GM12864 (cell line): Measurements from ENCODE around the gene GJA9.

ENCODE experiments used
- DNase-seq: peaks from one replicate; pipeline ENCODE4 v3.0.0-alpha.2; 2011; ENCODE audit warnings: low read depth
- H3K4me3 ChIP-seq: 2 replicates; pipeline ENCODE4 v1.5.1; 2011; ENCODE audit warnings: mild to moderate bottlenecking, low read depth, low read length, control low read depth
- TF ChIP-seq, protein P1 (sequence below): IDR thresholded peaks from 2 replicates; pipeline ENCODE4 v1.5.1; 2011; ENCODE audit warnings: low read depth, mild to moderate bottlenecking, moderate library complexity, low read length, control low read depth, inconsistent platforms; ENCODE audit errors: missing control alignments

GJA9 gene

DNA sequence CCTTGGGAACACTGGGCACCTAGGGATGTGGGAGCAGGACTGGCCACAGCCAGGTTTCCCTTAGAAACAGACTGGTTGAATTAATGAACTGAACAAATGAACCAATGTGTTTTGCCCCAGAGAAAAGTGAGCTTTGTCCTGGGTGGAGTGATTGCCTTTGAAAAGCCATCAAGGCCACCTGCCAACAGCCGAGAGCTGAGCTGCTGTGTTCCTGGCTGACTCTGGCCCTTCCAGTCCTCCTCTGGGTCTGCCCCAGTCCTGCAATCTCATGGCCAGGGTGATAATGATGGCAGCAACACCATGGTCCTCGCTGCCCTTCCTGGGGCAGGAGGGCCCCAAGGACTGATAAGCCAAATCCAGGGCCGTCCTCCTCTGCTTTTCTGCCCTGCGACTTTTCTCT is 18.2 kb upstream of the GJA9 start:
- H3K4me3 ChIP-seq = no peak overlapping the region
- TF ChIP-seq, protein P1, sequence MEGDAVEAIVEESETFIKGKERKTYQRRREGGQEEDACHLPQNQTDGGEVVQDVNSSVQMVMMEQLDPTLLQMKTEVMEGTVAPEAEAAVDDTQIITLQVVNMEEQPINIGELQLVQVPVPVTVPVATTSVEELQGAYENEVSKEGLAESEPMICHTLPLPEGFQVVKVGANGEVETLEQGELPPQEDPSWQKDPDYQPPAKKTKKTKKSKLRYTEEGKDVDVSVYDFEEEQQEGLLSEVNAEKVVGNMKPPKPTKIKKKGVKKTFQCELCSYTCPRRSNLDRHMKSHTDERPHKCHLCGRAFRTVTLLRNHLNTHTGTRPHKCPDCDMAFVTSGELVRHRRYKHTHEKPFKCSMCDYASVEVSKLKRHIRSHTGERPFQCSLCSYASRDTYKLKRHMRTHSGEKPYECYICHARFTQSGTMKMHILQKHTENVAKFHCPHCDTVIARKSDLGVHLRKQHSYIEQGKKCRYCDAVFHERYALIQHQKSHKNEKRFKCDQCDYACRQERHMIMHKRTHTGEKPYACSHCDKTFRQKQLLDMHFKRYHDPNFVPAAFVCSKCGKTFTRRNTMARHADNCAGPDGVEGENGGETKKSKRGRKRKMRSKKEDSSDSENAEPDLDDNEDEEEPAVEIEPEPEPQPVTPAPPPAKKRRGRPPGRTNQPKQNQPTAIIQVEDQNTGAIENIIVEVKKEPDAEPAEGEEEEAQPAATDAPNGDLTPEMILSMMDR = no peak
- no peak for DNase-seq

DNA sequence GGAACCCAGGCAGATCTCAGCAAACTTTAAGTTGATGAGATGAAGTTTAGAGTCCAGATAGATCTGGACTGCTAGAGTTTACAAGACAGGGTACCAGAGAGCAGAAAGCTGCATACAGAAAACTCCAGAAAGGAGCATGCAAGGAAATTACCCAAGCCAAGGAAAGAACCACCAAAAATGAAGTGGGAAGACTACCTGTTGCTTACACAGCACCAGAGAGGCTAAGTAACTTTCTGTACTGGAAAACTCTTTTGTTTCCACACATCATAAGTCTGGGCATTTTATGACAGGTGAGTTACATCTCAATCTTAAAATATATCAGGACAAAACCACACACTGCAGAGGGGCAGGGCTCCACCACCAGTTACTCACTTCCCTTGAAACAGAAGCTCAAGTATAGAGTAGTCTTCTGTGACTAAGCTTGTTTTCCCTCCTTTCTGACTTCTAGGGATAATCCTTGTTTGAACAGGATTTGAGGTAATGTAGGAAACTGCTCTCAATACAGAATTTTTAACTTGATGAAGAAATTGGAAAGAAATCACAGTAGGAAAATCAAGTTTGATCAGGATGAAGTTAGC is 17.4 kb upstream of the GJA9 start:
- no peak overlapping the region for H3K4me3 ChIP-seq
- DNase-seq = no peak
- TF ChIP-seq, protein P1 = no peak

DNA sequence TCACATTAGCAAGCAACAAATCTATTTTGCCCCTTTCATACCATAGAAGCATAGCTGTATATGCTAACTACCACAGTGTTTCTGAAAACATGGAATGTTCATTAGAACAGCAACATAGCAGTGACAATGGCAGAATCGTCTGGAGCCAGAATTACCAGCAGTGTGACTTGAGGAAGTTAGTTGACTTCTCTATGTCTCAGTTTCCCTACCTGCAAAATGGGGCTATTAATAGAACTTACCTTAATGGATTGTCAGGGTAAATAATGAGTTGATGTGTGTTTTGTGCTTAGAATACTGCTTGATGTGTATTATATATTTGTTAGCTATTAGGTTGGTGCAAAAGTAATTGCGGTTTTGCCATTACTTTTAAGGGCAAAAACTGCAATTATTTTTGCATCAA is 14.8 kb upstream of the GJA9 start:
- no peak for DNase-seq
- no peak overlapping the region for H3K4me3 ChIP-seq
- TF ChIP-seq, protein P1 = no peak

DNA sequence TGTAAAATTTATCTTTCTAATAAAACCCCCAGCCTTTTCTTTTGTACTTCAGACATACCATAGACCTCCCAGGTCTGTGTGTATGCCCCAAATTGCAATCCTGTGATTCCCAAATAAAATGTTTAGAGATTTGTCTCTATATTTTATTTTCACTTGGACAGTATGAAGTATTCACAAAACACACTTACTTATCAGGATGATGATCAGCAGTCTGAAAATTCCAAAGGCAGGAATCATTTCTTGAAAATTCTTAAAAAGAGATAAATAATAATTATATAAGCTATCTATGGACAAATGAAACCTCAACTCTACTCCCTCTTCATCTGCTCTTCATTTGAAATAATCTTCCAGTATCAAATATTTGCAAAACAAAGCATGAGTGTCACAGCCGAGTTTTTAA is 11.6 kb upstream of the GJA9 start:
- no peak overlapping the region for H3K4me3 ChIP-seq
- TF ChIP-seq, protein P1 = no peak
- no peak for DNase-seq

DNA sequence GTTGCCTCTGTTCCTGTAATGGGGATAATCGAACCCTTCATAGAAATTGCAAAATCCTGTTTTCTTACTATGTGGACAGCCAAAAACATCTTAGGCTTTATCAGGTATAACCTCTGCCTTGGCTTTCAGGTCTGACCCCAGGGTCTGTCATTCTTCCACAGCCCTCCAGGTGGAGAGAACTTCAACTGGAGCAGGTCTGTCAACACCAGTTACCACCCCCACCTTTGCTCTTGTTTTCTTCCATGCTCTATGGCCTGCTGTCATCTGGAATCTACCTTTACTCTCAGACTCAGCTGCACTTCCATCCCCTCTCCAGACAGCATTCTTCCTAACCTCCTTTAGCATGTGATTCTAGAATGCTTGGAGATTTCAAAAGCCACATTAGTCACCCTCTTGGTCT is 10.4 kb upstream of the GJA9 start:
- TF ChIP-seq, protein P1 = no peak
- no peak for DNase-seq
- H3K4me3 ChIP-seq = no peak overlapping the region

DNA sequence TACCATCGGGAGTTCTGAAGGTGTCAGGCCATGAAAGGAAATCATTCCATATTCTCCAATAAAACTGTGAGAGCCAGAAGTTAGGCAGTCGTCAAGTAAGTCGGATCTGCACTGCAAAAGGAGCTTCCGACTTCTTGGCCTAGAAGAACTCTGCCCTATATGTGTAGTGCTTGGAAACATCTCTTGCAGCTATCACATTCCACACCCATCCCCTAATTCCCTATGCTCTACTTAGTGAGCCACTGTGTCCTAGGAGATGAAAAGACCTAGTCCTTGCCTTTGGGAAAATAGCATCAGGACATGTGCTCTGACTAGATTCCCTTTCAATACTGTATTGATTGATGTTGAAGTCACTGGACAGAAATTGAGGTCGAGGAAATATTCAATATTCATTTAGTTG is 8.2 kb upstream of the GJA9 start:
- no peak for DNase-seq
- TF ChIP-seq, protein P1 = no peak

DNA sequence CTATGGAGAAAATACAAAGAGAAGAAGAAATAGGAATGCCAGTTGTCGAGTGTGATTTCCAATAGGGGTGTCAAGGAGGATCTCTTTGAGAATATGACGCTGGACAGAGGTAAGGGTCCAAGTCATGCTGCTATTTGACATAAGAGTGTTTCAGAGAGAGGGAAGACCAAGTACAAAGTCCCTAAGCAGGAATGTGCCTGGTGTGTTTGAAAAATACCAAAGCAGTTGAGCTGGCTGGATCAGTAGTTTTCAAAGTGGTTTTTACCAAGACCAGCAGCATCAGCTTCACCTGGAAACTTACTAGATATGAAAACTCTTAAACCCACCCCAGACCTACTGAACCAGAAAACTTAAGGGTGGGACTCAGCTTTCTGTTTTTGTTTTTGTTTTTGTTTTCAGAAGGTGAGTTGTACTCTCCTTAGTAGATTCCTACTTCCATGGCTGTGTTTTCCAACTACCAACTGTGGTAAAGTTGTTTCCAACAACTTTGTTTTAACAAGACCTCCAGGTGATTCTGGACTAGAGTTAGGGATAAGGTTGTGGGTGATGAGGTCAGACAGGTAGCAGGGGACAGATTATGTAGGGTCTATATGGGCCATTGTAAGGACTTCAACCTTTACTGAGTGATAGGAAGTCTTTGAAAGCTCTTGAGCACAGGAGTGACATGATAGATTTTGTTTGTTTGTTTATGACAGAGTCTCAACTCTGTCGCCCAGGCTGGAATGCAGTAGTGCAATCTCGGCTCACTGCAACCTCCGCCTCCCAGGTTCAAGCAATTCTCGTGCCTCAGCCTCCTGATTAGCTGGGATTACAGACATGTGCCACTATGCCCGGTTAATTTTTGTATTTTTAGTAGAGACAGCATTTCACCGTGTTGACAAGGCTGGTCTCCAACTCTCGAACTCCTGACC is 7.3 kb upstream of the GJA9 start:
- no peak overlapping the region for H3K4me3 ChIP-seq
- no peak for DNase-seq
- TF ChIP-seq, protein P1 = no peak

More for the DNA sequence above, 8.2 kb upstream of the GJA9 start:
- H3K4me3 ChIP-seq = no peak overlapping the region
